Urinary bladder (tissue), 4 donors: Measurements from ENCODE around the gene CDT1. TPM values are rescaled to one million over a fixed set of nuclear protein-coding genes. Genes with fewer than 3 reads are reported as not detected.

ENCODE experiments used
- DNase-seq: peaks from one replicate; pipeline ENCODE4 v3.0.0-alpha.2; 2015; ENCODE audit errors: extremely low spot score
- H3K27ac ChIP-seq: one replicate; pipeline ENCODE4 v1.5.1; 2013; ENCODE audit warnings: low read depth, mild to moderate bottlenecking, moderate library complexity
- H3K36me3 ChIP-seq: one replicate; pipeline ENCODE4 v1.6.1; 2013; ENCODE audit warnings: mild to moderate bottlenecking, moderate library complexity; ENCODE audit not compliant: insufficient read depth
- H3K4me1 ChIP-seq: one replicate; pipeline ENCODE4 v1.6.1; 2013; ENCODE audit warnings: mild to moderate bottlenecking, moderate library complexity; ENCODE audit not compliant: insufficient read depth
- H3K4me3 ChIP-seq: one replicate; pipeline ENCODE4 v1.5.1; 2013; ENCODE audit warnings: low read depth, low read length
- WGBS: extraction: QIAGEN DNeasy Blood & Tissue Kit; methylation state at CpG from one replicate; pipeline ENCODE4 v1.1.7; 2013; 5-methylcytosine and 5-hydroxymethylcytosine counted together
- polyA plus RNA-seq: library from polyadenylated mRNA; stranded (reverse); fragments of 200-250 nt; gene quantifications from one replicate; pipeline ENCODE4 v1.2.3, GENCODE V29; 2013
- total RNA-seq: library from RNA; depleted of rRNA; stranded (reverse); fragments of >200 nt; gene quantifications from one replicate; pipeline ENCODE4 v1.2.3, GENCODE V29; 2014
- donor health status: healthy with polysubstance abuse.
- donor health status: healthy.

CDT1 gene
- 4.0 TPM for total RNA-seq
- 1.5 TPM for polyA plus RNA-seq

GRCh38 chr16:88803264-88803987, at the start of gene CDT1:
TSS of gene CDT1 (plus strand) at chr16:88803789. CDS start at chr16:88803832, 43 bp downstream.
- Histone ChIP-seq H3K4me1 (no peaks in the 10 kb centered on the region), H3K4me3 (peak within 1 kb of the TSS; percentile 55), H3K36me3 (no peaks in the 10 kb centered on the region), H3K27ac (peak within 1 kb of the TSS; percentile 59)
- under 1% methylated on average over 97 of the region's 98 CpGs for WGBS
- DNase-seq: no peak

DNA sequence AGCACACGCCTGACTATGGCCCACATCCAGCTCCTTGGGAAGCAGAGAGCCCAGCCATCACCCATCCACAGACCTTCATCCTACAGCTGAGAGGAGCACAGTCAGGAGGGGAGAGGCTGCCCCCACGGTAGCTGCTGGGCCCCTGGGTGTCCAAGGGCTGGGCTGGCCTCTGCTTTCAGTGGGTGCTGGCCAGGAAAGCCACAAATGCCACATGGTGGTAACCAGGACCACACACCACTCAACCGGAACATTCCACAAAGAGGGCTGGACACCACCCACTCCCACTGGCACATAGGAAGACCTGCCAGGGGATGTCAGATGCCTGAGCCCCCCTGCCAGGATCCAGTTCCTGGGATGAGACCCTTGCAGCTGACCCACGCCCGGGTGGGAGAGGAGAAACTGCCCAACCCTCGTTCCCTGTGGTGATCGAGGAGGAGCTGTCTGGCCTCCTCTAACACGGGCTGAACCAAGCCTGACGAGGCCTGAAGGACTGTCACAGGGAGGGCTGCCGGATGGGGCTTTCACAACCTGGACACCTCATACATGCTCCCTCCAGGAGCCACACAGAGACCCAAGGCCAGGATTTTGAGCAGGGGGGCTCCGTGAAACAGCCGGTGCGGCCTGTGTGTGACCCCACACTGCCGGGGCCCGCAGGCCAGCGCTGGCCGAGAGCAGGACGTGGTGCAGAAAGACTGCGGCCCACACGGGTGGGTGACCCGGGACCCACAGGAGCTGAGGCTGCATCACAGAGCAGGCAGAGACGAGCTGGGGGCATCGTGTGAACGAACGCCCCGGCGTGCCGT, 49.3 kb upstream of the CDT1 start:
- H3K36me3 ChIP-seq: no peaks in the 10 kb centered on the region
- H3K27ac ChIP-seq: no peak overlapping the region
- H3K4me3 ChIP-seq: no peak overlapping the region
- no peak for DNase-seq
- H3K4me1 ChIP-seq: no peaks in the 10 kb centered on the region
- WGBS: 88% methylated on average over 28 of the region's 28 CpGs

DNA sequence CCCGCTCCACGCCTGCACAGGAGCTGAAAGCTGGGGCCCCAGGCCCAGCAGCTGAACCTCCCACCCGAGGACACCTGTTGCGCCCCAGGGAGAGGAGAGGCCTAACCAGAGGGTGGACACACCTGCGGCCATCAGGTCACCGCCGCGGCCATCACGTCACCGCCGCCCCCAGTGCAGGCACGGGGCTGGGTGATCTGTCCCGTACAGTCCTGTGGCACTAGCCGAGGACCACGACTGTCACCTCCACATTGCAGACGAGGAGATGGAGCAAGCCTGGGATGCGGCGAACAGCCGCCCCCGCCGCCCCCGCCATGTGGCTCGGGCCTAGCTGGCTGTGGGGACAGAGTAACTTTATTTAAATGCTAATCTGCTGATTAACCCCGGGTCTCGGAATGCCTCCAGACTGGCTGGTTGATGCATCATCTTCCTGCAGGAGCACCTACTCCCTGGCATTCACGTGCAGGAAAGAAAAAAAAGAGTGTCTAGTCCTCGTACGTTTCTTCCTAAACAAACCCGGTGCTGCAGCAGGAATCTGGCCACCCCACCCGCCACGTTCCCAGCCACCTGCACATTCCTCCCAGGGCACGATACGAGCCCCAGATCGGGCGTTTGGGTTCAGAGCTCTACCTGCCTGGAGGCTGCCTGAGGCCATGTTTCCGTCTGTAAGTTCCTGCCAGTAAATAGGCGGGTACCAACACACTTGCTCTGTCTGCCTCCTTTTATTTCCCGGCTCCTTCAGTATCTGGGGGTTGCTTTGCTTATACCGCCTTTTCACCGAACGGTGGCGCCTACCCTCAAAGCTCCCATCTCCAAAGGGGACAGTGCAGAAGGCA, 48.5 kb upstream of the CDT1 start:
- Histone ChIP-seq H3K4me3 (no peak overlapping the region), H3K4me1 (no peaks in the 10 kb centered on the region), H3K27ac (no peak overlapping the region), H3K36me3 (no peaks in the 10 kb centered on the region)
- WGBS: 70% methylated on average over 42 of the region's 42 CpGs
- no peak for DNase-seq

GRCh38 chr16:88755745-88756443, 47.7 kb upstream of the CDT1 start:
- Histone ChIP-seq H3K36me3 (no peaks in the 10 kb centered on the region), H3K4me3 (no peak overlapping the region), H3K4me1 (no peaks in the 10 kb centered on the region), H3K27ac (no peak overlapping the region)
- no peak for DNase-seq
- 89% methylated on average over 23 of the region's 23 CpGs for WGBS

DNA sequence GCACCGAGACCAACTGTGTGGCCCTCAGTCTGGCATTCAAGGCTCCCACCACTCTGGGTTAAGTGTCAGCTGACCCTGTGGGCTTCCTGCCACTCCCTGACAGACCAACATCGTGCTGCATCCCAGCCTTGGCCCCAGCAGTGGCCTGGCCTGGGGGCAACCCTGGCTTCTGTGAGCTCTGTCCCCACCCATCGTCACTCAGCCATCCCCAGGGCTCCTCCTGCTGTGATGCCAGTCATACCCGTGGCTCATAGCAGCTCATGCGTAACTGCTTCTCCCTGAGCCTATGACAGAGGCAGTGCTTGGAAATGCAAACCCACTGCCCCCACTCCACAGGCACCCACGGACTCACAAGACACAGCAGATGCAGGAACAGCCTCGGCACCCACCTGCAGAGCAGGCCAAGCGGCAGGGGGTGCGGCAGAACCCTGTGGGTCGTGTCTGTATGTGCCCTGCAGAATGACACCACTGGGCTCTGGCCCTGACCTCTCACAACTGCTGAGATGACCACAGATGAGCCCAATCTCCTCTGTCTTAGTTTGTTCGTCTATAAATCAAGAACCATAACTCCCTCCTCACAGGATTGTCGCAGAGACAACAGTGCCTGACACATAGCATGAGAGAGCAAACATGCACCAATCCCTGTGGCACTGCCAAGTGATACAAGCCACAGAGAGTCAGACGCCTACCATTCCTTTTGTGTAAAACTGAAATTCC, 45.2 kb upstream of the CDT1 start:
- Histone ChIP-seq H3K36me3 (no peaks in the 10 kb centered on the region), H3K27ac (no peak overlapping the region), H3K4me1 (peaks cover 2% of the 10 kb centered on the region), H3K4me3 (no peak overlapping the region)
- WGBS: 81% methylated on average over 13 of the region's 13 CpGs
- DNase-seq: no peak

- Histone ChIP-seq H3K4me3 (no peak overlapping the region), H3K4me1 (peaks cover 2% of the 10 kb centered on the region), H3K36me3 (no peaks in the 10 kb centered on the region), H3K27ac (no peak overlapping the region)
- 59% methylated on average over 6 of the region's 6 CpGs for WGBS
- no peak for DNase-seq
Observed at GRCh38 chr16:88758944-88759244, 44.7 kb upstream of the CDT1 start.

- Histone ChIP-seq H3K4me1 (peaks cover 2% of the 10 kb centered on the region), H3K4me3 (no peak overlapping the region), H3K27ac (peak overlapping the region; percentile 71), H3K36me3 (no peaks in the 10 kb centered on the region)
- DNase-seq: no peak
- 34% methylated on average over 26 of the region's 26 CpGs for WGBS
Observed at GRCh38 chr16:88759245-88759975, 44.2 kb upstream of the CDT1 start.

GRCh38 chr16:88759976-88760350, 43.6 kb upstream of the CDT1 start:
- DNase-seq: no peak
- Histone ChIP-seq H3K4me1 (peaks cover 2% of the 10 kb centered on the region), H3K4me3 (no peak overlapping the region), H3K27ac (peak overlapping the region; percentile 71), H3K36me3 (no peaks in the 10 kb centered on the region)
- WGBS: 90% methylated on average over 22 of the region's 22 CpGs

DNA sequence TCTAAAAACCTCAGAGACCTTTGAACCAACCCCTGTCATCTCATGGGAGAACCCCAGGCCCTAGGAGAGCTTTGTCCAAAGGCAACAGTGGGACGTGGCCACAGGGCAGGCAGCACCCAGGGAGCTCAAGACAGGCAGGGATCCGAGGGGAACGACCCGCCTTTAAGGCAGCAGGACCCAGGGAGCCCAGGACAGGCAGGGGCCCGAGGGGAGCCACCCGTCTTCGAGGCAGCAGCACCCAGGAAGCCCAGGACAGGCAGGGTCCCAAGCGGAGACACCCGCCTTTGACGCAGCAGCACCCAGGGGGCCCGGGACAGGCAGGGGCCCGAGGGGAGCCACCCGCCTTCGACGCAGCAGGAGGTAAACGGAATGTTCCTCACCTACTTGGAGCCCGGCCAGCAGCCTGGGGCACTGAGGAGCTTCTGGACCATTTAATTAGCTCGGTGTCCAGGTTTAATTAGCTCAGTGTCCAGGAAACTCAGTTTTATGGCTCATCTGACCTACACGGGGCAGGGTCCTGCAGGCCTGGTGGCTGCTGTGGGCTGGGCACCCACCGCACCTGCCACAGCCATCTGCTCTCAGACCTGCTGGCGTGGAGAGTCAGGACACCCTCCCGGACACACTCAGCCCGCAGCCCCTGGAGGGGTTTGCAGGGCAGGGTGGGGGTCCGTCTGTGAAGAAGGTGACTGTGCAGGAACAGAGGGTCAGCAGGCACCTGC, 43.0 kb upstream of the CDT1 start:
- peak overlapping the region; percentile 12 for H3K27ac ChIP-seq
- H3K4me3 ChIP-seq: no peak overlapping the region
- 70% methylated on average over 24 of the region's 24 CpGs for WGBS
- peaks cover 2% of the 10 kb centered on the region for H3K4me1 ChIP-seq
- no peak for DNase-seq
- no peaks in the 10 kb centered on the region for H3K36me3 ChIP-seq

DNA sequence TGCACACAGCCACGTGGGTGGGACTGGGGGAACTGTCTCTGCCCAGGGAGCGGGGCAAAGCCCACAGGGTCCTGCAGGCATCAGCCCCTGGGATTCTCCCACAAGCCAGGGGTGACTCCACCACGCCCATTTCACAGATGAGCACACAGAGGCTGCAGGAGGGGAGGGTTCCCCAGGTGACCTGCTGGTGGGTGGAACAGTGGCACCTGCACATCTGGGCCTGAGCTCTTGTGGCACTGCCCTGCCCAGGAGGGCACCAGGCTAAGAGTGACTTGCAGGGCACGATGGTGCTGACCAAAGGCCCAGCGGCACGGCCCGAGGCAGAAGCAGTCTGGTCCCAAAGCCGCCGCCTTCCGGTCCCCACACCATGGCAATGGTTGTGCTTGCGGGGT, 42.5 kb upstream of the CDT1 start:
- DNase-seq: no peak
- H3K36me3 ChIP-seq: no peaks in the 10 kb centered on the region
- H3K4me1 ChIP-seq: peaks cover 2% of the 10 kb centered on the region
- no peak overlapping the region for H3K4me3 ChIP-seq
- H3K27ac ChIP-seq: no peak overlapping the region
- 89% methylated on average over 11 of the region's 11 CpGs for WGBS

- 53% methylated on average over 10 of the region's 10 CpGs for WGBS
- Histone ChIP-seq H3K4me1 (peaks cover 2% of the 10 kb centered on the region), H3K36me3 (no peaks in the 10 kb centered on the region), H3K27ac (no peak overlapping the region), H3K4me3 (no peak overlapping the region)
- DNase-seq: no peak
Observed at GRCh38 chr16:88761830-88762229, 41.8 kb upstream of the CDT1 start.
